Ovary (tissue), 3 donors: ENCODE results near the gene IMMP2L.
"Not testable (repeated sequence)": the region's sequence is repeated elsewhere in the genome, so short reads cannot be mapped to it uniquely, and the experiment has no call there.

Source experiments
- CTCF ChIP-seq, 3 donors: fragments of 450-650 bp in 2 of 3; fragments of 200-600 bp in 1 of 3; IDR thresholded peaks; one replicate each; pipeline versions ENCODE4 v1.5.1 to v1.8.0; 2016 to 2022; ENCODE audit warnings: antibody characterized with exemption in 3 of 3, mild to moderate bottlenecking in 1 of 3
- POLR2A ChIP-seq: fragments of 450-650 bp; IDR thresholded peaks from one replicate; pipeline ENCODE4 v1.6.1; 2017; ENCODE audit warnings: antibody characterized with exemption, mild to moderate bottlenecking, moderate library complexity
- donor health status: DM: no; HTN: no; CAD: no.

GRCh38 chr7:111288441-111288840 lies 273.9 kb downstream of the IMMP2L start:
- not testable (repeated sequence) for TF ChIP-seq CTCF (IDR thresholded peaks at IDR 0.05); POLR2A
